Effector CD4-positive, alpha-beta T cell (primary cell): ENCODE results near the gene CD248.
A peak's percentile ranks its signal among the peaks of the same experiment; 100 is the strongest.
"Not testable (repeated sequence)": the region's sequence is repeated elsewhere in the genome, so short reads cannot be mapped to it uniquely, and the experiment has no call there.

Source experiments
- DNase-seq: peaks from one replicate; pipeline ENCODE4 v3.0.0-alpha.2; 2020

The CD248 gene

DNA sequence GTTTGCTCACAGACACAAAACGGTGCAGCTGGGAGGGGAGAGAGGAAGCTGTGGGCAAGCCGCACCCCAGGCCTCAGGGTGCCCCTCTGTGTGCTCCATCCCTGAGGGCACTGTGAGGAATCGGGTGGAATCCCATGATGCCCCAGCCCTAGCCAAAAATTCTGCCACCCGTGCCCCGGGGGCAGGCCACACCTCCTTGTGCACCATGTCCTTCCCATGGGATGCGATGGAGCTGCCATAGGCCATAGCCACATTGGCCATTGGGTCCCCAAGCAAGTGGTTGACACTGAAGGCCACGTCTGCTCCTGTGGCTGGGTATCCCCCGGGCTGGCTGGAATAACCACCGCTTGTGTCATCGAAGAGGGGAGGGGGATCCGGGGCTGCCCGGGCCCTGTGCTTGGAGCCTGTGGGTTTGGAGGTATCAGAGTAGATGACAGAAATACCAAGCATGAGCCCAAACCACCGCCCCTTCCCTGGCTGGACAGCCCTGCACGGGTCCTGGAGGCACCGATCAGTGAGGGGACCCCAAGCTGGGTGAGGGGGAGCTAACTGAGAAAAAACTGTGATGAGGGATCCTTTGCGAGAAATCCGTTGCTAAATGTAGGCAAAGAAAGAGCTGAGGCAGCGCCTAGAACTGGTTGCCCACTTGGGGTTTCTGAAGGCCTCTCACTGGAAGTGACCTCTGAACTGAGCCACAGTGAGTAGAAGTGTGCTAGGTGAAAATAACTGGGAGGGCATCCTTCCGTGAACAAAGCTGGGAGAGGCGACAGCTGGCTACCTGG, 28.8 kb downstream of the CD248 start:
- no peak for DNase-seq

DNA sequence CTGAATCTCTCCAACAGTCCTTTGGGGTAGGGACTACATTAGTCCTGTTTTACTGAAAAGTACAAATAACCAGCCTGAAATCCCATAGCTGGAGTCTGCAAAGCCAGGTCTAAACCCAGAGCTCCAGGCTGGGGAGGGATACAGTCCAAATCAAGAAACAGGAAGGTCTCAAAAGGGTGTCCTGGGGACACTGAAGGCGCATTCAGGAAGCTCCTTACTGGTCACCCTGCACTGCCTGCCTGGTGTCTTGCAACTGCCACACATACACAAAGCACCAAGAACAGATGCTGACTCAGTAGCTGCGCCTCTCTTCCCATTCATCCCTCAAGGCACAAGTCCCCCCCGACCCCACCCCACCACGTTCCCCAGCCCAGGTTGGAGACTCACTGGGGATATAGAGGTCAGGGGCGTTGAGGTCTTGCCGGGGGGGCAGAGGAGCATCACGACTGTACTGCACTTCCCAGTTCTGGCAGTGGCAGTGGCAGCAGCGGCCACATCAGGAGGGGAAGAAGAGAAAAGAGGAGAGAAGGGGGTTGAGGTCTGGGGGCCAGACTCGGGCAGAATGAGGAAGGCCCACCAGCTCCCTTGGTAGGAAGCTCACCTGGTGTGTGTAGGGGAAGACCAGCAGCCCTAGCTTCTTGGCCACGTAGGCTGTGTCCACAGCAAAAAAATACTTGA, 29.5 kb downstream of the CD248 start:
- no peak for DNase-seq

DNA sequence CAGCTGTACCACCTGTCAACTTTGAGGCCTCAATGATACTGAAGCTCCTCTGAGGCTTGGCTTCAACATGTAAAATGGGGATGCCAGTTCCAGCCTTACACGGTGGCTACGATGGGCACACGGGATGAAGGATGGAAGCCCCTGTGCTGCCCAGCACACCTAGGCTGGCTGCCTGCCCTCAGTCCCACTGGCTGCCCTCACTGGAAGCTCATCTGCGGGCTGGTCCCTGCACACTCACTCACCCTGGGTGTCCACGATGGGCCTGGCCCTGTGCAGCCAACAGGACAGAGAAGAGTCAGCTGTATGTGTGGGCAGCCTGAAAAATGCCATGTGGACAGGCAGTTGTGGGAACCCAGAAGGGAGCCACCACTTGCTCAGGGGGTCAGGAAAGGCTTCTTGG, 30.1 kb downstream of the CD248 start:
- no peak for DNase-seq

DNA sequence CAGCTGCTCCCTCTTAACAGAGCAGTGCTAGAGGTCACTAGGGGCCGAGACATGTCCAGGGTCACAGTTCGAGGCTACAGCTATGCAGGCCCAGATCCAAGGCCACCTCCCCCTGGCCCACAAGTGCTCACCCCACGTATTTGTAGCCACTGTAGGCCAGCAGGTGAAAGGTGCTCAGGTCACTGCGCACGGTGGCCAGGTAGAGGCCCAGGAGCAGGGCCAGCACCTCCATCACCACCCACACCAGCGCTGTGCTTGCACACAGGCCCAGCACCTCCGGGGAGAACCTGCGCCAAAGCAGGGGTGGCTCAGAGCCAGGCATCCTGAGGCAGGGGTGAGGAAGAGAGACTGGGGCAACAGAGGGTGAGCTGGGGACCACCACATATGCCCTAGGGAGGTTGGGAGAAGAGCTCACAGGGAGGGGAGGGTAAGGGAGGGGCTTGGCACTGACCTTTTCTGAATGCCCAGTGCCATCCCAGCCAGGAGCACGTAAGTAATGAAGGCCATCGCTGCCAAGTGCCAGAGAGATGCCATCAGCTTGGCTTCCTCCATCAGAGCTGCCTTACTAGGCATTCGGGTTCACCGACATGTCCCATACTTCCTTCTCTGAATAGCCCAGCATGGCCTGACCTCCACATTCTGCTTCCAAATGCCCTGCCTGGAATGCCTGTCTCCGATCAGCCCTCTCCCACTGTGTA, 31.4 kb downstream of the CD248 start:
- no peak for DNase-seq

DNA sequence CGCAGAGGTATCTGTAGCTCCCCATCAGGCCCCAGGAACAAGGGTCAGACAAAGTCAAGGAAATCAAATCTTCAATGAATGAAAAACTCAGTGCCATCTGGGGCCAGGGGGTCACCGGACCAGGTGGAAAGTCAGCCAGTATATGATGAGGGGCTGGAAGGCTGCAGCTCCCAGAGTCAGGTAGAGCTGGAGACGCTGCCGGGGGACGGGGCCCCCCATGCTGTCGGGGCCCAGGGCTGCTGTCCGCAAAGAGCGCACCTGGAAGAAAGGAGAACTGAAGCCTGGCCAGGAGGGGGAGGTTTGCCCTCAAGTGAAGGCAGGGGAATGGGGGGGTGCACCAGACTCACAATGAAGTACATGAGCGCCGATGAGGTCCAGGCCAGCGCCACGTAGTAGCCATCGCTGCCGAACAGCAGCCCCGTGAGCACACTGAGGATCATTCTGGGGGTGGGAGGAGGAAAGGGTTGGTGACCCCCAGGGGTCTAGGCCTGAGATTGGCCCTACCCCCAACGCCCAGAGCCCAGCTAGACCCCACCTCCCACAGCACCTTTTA, 32.2 kb downstream of the CD248 start:
- DNase-seq: no peak

DNA sequence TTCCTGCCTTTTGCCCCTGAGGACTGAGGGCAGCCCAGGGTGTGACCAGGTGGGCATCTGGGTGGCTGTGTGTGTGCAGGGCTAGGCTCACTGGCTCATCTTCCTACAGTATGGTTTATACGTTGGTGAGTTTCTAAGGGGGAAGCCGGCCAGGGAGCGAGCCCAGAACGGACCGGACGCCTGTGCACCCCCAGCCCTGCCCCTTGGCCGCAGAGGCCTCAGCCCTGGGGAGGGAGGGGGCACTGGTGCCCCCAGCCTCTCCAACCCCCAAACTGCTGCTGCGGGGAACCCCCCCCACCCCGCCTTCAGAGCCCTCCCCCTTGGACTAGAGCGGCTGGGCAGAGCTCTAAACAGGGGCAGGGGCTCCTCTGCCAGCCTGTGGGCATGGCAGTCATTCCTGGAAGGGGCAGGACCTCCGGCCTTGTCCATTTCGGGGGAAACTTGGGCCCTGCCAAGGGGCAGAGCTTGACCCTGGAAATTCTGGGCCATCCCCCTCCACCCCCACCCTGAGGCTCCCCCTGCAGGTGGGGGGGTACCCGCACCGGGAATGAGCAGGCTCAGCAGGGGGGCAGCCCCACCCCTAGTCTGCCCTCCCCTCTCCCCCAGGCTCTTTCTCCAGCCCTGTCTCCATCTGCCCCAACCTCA, 33.3 kb downstream of the CD248 start:
- DNase-seq: no peak

DNA sequence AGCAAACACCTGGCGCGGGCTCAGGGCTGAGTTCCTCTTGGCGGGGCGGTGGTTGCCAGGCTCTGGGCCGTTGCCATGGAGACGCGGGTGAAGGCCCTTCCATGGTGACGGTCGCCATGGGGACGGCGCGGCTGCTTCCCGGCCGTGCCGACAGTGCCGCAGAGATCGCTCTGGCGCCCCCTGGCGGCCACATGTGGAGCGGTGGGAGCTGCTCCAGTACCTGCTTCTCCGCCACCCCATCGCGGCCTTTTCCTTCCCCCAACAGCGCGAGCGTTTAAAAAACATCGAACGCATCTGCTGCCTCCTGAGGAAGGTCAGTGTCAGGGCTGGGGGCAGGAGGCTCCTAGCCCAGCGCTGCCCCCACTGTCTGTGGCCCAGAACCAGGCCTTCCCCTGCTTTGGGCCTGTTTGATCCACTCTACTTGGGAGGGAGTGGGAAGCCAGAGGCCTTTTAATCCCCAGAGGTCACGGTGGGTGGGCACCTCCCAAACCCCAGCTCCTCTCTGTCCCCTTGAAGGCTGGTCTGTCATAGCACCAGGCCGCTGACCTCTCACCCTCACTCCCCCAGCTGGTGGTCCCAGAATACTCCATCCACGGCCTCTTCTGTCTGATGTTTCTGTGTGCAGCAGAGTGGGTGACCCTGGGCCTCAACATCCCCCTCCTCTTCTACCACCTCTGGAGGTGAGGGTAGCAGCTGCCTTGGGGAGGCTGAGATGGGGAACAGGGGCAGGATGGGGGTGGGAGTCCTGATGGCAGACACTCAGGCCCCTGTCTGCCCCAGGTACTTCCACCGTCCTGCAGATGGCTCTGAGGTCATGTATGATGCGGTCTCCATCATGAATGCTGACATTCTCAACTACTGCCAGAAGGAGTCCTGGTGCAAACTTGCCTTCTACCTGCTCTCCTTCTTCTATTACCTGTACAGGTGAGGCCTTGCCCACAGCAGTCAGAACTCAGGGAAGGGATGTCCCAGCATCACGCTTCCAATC, 34.1 kb downstream of the CD248 start:
- peak; percentile 100 for DNase-seq

DNA sequence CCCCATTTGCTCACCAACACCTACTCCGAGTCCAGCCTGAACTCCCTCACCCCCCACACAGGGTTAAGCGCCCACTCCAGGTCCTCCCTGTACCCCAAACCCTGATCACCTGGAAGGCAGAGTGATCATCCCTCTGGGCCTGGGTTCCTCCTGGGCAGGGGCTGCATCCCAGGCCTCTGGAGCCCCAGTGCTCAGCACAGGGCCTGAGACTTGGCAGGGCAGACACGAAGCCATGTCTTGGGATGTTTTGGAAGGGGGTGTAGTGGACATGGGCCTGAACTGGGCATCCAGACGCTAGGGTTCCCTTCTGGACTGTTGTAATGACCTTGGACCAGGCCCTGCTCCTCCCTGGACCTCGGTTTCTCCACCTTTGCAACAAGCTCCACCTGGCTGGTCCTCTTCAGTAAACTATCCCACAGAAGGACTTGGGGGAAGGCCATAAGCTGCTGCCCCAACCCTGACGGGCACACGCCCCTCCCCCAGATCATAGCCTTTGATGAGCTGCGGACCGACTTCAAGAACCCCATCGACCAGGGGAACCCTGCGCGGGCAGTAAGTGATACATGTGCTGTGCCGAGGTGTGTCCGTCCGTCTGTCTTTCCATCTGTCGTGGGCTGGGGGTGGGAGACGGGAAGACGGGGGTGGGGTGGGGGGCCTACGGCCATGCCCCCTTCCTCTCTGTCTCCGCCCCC, 34.9 kb downstream of the CD248 start:
- no peak for DNase-seq

DNA sequence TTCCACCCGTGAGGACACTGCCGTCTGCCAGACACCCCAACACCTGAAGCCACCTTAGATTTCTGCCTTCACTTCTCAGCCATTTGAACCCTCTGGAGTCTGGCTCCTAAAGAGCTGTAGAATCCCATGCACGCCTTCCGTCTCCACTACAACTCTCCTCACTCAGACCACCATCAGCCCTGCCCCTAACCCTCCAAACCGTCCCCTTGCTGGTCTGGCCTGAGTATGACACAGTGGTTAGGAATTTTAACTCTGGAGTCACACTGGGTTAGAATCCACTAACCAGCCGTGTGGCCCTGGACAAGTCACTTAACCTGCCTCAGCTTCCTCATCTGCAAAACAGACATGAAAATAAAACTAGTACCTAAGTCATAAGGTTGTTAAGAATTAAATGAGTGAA, 35.8 kb downstream of the CD248 start:
- DNase-seq: no peak

DNA sequence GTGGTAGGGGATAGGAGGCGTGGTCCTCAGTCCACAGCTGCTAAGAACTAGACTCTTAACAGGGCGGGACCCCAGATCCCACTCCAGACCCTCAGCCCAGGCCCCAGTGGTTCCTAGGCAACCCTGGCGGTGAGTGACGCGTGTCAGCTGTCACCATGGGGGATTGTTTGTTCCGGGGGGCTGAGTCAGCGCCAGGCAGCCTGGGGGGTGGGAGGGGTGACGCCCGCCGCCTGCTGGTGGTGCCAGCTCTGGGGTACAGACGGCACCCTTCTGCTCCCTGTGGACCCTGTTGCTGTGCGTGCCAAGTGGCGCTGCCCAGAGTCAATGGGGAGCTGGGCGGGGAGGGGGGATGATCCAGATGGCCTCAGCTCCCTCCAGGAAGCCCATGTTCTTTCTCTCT, 36.4 kb downstream of the CD248 start:
- DNase-seq: no peak

DNA sequence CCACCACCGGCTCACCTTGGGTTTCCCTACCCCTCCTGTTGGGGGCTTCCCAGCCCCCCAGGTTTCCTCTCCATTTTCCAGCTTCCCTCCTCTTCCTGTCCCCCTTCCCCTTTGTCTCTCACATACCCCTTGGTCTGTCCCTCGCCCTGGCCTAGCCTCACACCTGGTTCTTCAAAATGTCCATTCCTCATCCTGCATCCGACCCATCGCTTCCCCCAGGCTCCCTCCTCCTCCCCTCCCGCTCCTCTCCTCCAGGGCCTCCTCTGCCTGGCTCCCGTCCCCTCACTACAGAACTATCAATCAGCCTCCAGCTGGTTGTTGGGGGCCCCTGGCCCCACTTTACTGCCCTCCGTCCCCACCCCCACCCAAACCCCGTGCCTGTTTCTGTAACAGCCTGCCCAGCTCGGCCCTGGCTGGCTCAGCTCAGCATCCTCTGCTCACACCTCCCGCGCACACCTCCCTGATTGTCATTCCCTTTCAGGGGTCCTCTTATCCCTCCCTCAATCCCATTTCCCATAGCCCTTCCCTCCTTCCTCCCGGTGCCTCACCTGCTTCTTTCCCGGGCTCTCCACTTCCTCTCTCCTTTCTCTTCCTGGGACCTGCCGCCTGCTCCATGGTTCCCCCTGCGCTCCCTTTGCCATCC, 37.6 kb downstream of the CD248 start:
- DNase-seq: no peak

DNA sequence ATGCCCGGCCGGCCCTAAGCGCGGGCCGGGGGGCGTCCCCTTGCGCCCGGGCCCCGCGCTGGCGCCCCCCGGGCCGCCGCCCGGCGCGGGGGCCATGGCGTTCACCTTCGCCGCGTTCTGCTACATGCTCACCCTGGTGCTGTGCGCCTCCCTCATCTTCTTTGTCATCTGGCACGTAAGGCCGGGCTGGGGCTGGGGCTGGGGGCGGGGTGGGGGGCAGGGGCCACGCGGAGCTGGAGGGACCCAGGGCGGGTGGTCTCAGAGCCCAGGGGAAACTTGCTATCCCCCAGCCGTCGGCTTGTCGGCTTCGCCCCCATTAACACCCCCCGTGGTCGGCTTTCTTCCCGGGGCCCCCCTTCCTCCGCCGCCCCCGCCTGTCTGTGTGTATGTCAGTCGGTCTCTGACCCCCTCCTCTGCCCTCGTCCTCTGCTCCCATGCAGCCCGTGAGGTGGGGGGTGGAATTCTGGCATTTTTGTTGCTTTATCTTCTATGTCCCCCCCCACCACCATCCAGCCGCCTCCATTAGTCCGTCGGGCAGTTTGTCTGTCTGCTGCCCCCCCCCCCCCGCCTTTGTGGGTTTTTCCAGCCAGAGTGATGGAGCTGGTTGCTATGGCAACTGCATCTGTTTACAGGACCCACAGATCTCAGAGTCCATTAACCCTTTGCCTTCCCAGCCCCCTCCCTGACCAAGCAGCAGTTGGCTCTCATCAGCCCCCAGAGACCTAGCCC, 38.3 kb downstream of the CD248 start:
- no peak for DNase-seq

DNA sequence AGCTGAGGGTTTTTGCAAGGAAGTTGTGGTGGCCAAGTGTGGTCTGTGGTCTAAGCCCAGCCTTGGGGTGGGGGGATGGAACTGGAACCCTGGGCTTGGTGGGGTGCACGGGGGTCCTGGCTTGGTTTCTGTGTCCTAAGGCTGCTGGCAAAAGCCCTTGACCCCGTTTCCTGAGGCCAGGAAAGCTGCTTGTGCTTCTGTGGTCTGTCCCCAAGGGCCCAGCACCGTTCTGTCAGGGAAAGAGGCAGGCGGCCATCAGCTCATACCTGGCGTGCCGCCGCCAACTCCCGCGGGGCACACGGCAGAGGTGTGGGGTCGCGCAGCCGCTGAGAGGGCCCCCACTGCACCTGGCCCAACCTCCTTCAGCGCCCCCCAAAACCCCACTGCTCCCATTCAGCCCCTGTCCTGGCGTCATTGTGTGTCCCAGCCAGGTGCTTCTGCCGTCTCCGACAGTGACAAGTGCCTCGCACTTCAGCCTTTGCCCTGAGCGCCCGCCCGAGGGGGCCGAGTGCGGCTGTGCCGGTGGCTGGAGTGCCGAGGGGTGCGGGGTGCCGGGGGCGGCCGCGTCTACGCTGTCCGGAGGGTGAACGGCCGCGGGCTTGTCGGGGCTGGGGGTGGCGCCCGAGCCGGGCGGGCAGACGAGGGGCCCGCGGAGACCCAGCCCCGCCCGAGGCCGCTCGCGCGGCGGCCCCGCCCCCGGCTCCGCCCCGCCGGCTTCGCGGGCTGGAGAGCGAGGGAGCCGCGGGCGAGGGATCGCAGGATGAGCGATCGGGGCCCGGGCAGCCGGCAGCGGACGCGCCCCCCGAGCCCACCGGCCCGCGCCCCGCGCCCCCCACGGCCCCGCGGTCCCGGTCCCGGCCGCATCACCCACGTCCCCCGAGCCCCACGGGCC, 39.1 kb downstream of the CD248 start, which contains the start of gene CNIH2:
Gene CNIH2 (plus strand): TSS at position 705 of the 892 bp plus-strand sequence. CDS start 282 bp downstream, outside the sequence.
- DNase-seq: peak; percentile 38

DNA sequence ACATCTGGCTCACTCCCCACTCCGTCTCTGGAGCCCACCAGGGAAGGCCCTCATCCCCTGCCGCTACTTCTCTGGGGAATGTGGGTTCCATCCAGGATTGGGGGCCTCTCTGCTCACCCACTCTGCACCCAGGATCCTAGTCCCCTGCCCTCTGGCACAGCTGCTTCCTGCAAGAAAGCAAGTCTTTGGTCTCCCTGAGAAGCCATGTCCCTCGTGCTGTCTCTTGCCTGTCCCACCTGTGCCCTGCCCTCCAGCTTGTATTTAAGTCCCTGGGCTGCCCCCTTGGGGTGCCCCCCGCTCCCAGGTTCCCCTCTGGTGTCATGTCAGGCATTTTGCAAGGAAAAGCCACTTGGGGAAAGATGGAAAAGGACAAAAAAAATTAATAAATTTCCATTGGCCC, 39.8 kb downstream of the CD248 start:
- DNase-seq: not testable (repeated sequence)

DNA sequence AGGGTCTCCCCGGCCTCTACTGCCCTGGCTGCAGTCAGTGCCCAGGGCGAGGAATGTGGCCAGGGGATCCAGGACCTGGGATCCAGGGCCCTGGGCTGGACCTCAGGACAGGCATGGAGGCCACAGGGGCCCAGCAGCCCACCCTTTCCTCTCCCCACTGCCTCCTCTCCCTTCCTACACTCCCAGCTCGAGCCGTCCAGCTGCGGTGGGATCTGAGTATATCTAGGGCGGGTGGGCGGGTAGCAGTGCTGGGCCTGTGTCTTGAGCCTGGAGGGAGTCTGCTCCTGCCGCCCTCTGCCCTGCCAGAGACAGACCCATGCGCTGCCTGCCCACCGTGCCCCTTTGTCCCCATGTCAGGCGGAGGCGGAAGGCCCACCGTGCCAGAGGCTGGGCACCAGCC, 40.2 kb downstream of the CD248 start:
- DNase-seq: not testable (repeated sequence)

DNA sequence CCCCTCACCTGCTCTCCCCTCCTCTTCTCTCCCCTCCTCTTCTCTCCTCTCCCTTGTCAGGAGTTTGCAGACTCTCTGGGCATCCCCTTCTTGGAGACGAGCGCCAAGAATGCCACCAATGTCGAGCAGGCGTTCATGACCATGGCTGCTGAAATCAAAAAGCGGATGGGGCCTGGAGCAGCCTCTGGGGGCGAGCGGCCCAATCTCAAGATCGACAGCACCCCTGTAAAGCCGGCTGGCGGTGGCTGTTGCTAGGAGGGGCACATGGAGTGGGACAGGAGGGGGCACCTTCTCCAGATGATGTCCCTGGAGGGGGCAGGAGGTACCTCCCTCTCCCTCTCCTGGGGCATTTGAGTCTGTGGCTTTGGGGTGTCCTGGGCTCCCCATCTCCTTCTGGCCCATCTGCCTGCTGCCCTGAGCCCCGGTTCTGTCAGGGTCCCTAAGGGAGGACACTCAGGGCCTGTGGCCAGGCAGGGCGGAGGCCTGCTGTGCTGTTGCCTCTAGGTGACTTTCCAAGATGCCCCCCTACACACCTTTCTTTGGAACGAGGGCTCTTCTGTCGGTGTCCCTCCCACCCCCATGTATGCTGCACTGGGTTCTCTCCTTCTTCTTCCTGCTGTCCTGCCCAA, 40.7 kb downstream of the CD248 start:
- DNase-seq: no peak

DNA sequence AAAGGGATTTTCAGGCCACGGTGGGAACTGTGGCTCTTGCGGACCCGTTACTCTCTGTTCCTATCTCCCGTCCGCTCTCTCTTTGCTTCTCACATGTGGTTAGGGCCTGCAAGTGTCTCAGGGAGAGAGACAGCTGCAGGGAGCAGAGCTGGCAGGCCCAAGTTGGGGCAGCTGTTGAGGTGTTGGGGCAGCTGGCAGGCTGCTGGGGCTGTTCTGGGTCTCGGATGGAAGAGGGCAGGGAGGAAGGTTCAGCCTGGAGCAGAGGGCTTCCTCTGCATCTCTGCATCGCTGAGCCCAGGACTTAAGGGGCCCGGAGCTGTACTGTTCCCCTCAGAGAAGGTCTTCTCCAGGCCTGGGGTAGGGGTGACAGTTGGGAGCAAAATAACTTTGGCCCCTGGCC, 41.4 kb downstream of the CD248 start:
- DNase-seq: no peak

DNA sequence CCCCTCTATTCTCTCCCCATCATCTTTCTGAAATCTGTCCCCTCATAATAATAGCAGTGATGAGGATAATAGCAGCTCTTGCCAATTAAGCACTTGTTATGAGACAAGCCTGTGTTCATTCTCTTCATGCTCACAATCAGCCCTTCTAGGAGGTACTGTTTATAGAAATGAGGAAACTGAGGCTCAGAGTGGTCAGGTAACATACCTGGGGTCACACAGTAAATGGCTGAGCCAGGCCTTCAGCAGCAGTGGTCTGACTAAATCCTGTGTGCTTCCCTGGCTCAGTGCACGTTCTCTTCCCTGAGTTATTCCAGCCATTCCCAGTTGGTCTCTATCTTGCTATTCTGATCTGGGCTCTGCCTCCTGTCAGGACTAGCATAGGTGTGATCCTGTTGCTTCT, 42.6 kb downstream of the CD248 start:
- no peak for DNase-seq
